C4-2B (cell line): ENCODE results near the gene SSR1.

Experiments
- CTCF ChIP-seq: fragments of 450-650 bp; conservative IDR thresholded peaks from 2 replicates; pipeline ENCODE4 v1.5.1; 2017; ENCODE audit warnings: mild to moderate bottlenecking
- ZFX ChIP-seq: fragments of 450-650 bp; IDR thresholded peaks from 2 replicates; pipeline ENCODE4 v1.6.1; 2017

GRCh38 chr6:7341989-7342742, 29.2 kb upstream of the SSR1 start:
- TF ChIP-seq CTCF = no peak
- no peak for TF ChIP-seq ZFX
